ENCODE results near the gene CNMD.

CNMD gene

GRCh38 chr13:52739468-52740071 is at the start of gene CNMD:
CNMD (minus strand) TSS chr13:52739820; CDS start chr13:52739701, 119 bp downstream.
- no peak for DNase-seq (ENCODE audit: low read depth)

GRCh38 chr13:52788011-52788410 is 48.4 kb upstream of the CNMD start:
- DNase-seq (ENCODE audit: low read depth) = no peak

- no peak for DNase-seq (ENCODE audit: low read depth)
These were observed 47.6 kb upstream of the CNMD start for GRCh38 chr13:52787235-52787634.

GRCh38 chr13:52786766-52787165 is 47.1 kb upstream of the CNMD start:
- no peak for DNase-seq (ENCODE audit: low read depth)

GRCh38 chr13:52785739-52786138 is 46.1 kb upstream of the CNMD start:
- no peak for DNase-seq (ENCODE audit: low read depth)

- no peak for DNase-seq (ENCODE audit: low read depth)
These were observed 45.1 kb upstream of the CNMD start for GRCh38 chr13:52784591-52785340.

GRCh38 chr13:52783943-52784342 is 44.3 kb upstream of the CNMD start:
- DNase-seq (ENCODE audit: low read depth) = no peak

GRCh38 chr13:52782471-52783448 is 43.1 kb upstream of the CNMD start:
- no peak for DNase-seq (ENCODE audit: low read depth)

GRCh38 chr13:52780611-52781010 is 41.0 kb upstream of the CNMD start:
- DNase-seq (ENCODE audit: low read depth) = no peak

- DNase-seq (ENCODE audit: low read depth) = no peak
These were observed 40.5 kb upstream of the CNMD start for GRCh38 chr13:52780092-52780491.

GRCh38 chr13:52779103-52779502 is 39.5 kb upstream of the CNMD start:
- no peak for DNase-seq (ENCODE audit: low read depth)

- DNase-seq (ENCODE audit: low read depth) = no peak
These were observed 37.1 kb upstream of the CNMD start for GRCh38 chr13:52776726-52777125.

GRCh38 chr13:52775511-52775910 is 35.9 kb upstream of the CNMD start:
- DNase-seq (ENCODE audit: low read depth) = no peak

- no peak for DNase-seq (ENCODE audit: low read depth)
These were observed 28.4 kb upstream of the CNMD start for GRCh38 chr13:52767949-52768516.

GRCh38 chr13:52765611-52766390 is 26.2 kb upstream of the CNMD start:
- no peak for DNase-seq (ENCODE audit: low read depth)

- DNase-seq (ENCODE audit: low read depth) = no peak
These were observed 20.5 kb upstream of the CNMD start for GRCh38 chr13:52760077-52760476.

- no peak for DNase-seq (ENCODE audit: low read depth)
These were observed 18.5 kb upstream of the CNMD start for GRCh38 chr13:52758114-52758513.

- no peak for DNase-seq (ENCODE audit: low read depth)
These were observed 11.6 kb upstream of the CNMD start for GRCh38 chr13:52751196-52751595.

- DNase-seq (ENCODE audit: low read depth) = no peak
These were observed 11.1 kb upstream of the CNMD start for GRCh38 chr13:52750713-52751112.

GRCh38 chr13:52749419-52749818 is 9.8 kb upstream of the CNMD start:
- DNase-seq (ENCODE audit: low read depth) = no peak

- no peak for DNase-seq (ENCODE audit: low read depth)
These were observed 6.5 kb upstream of the CNMD start for GRCh38 chr13:52746141-52746540.

Measured in stromal cell of bone marrow (primary cell).